Right hindlimb (tissue), 1 donor: ENCODE measurements around the gene PRR35.

Experiments
- DNase-seq: peaks from one replicate; pipeline ENCODE4 v3.0.0-alpha.2; 2018

Gene PRR35

DNA sequence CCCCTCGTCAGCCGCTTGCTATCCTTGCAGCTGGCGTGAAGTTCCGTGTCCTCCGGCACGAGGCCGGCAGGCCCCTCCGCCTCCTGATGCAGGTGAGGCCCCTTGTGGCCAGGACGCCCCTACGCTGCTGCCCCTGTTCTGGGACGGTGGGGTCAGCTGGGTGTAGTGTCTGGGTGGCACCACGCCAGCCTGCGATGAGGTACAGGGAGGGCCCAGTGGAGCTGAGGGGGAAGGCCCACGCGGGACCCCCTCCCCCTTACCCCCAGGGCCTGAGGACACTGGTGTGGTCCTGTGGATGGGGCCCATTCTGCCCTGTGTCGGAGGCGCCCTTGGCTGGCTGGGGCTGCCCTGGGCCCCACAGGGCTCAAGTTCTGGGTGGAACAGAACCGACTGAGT, 22.0 kb downstream of the PRR35 start:
- no peak for DNase-seq

DNA sequence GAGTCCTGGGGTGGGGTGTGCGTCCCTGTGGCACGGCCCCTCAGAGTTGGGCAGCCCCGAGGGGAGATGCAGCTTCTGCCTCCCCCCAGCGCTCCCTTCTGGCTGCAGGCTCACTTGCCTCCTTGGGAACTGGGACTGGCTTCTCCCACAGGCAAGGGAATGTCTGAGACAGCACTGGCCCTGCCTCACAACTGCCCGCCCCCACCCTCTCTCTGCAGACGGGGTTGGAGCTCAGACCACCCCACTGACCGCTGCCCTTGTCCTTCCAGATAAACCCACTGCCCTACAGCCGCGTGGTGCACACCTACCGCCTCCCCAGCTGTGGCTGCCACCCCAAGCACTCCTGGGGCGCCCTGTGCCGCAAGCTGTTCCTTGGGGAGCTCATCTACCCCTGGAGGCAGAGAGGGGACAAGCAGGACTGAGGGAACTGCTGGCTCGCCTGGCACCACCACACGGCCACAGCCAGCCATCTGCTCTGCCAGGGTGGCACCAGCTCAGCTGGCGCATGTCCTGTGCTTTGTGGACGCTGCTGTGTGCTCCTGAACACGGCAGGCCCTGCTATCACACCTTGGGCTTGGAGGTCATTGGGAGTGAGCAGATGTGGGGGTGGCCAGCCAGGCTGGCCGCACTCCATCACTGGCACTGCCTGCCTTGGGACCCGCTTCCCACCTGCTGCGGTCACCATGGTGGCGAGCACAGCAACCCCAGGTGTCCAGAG, 22.6 kb downstream of the PRR35 start:
- DNase-seq, result peak; percentile 17

DNA sequence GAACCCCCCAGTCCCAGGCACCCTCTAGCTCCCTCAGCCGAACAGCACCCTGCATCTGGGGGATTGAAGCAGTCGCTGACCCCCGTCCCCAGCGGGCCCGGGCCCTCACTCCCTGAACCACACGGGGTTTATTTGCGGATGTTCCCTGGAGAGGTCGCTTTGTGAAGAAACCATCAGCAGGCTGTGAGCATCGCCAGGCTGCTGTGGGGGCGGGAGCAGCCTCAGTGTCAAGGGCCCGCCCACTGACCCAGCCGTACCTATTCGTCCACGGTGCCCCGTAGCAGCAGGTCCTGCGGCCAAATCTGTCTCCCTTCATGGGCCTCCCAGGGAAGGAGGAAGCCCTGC, 23.2 kb downstream of the PRR35 start:
- DNase-seq, result no peak

DNA sequence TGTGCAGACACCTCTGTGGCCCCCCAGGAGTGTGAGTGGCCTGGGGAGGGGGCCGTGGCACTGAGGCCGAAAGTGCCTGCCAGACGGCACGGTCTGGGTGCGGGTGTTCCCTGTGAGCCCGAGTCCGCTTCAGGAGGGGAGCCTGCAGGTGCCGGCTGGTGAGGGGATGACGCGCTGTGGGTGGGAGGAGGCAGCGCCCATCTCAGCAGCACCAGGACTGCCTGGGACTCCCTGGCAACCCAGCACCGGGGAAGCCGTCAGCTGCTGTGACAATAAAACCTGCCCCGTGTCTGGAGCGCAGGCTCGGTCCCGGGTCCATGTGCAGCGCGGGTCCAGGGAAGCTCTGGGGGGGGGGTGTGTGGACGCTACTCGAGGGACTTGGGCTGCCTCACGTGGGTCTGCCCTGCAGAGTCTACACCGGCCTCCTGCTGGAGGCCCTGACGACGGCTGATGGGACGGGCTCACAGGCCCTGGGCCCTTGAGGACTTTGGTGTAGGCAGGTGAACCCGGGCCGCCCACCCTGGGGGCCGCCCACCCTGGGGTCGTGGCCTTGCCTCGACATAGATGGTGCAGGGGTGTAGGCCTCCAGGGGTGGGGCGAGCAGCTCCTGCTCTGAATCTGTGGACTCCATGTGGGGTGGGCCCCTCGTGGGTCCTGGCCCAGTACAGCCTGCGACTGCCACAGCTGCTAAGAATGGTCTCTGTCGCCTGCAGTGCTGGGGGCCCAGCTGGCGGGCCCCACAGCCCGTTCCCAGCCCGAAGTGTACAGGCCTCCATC, 23.8 kb downstream of the PRR35 start:
- peak; percentile 29 for DNase-seq

DNA sequence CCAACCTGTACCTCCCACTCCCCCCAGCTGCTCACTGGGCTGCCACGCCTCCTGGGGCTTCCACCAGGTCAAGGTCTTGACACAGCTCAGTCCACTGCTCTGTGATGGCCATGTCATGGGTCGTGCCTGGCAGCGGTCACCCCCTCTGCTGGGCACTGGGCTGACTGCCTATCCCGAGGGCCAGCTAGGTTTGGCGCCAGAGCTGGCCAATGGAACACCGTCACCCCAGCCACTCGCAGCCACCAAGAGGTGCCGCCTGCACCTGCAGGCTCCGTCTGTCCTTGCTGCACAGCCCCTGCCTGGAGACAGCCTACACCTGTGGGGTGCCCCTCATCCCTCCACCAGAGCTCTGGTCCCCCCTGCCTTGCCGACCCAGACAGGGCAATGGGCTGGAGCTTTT, 25.2 kb downstream of the PRR35 start:
- peak; percentile 33 for DNase-seq

DNA sequence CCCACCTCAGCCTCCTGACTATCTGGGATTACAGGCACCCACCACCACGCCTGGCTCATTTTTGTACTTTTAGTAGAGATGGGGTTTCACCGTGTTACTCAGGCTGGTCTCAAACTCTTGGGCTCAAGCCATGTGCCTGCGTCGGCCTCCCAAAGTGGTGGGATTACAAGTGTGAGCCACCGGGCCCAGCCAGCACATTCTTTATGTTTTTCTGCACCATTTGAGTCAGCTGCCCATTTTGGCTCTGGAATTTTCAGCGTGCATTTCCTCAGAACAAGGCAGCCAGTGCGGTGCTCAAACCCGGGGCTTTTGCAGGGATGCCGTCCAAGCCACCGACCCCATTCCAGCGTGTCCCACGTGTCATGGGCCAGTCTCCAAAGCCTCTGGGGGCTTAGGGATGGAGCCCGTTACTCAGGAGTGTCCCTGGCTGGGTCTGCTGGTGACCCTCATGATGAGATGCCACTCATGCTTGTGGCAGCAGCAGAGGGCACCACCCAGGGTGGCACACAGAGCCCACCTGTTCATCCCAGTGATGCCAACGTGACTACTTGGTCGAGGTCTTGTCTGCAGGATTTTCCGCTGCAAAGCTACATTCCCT, 26.0 kb downstream of the PRR35 start:
- DNase-seq, result peak; percentile 32

DNA sequence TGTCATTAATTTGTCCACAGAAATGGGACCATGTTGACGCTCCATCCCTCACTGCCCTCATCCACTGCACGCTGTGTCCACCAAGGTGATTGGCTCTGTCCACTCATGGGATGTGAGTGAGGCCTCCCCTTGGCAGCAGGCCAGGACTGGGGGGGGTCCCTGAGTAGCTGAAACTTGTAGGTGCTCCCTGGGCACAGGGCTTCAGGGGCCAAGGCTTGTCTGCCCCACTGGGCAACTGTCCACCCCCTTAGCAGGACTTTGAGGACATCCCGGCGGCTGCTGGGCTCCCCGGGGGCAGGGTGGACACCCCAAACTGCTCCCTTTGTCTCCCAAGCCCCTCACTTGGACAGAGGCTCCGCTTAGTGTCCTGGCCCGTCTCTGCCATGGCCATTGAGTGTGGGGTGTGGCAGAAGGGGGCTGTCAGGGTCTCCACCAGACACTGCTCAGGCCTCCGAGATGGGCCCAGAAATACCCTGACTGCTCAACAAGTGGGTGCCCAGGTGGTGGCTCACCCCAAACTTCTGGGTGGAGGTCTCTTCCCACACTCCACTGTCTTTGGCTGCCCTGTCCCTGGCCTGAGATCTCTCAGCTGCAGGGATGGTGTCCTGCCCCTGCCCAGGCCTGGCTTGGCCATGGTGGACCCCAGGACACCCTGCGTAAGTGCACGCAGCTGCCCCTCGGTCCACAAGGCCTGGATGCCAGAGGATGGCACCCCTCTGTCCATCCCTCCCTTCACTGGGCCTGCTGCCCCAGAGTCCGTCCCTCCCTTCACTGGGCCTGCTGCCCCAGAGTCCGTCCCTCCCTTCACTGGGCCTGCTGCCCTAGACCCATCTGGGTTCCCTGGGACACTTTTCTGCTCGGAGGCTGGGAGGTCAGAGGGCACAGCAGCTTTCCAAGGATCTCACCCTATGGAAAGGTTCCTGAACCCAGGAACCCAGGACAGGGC, 26.7 kb downstream of the PRR35 start:
- DNase-seq, result peak; percentile 28

DNA sequence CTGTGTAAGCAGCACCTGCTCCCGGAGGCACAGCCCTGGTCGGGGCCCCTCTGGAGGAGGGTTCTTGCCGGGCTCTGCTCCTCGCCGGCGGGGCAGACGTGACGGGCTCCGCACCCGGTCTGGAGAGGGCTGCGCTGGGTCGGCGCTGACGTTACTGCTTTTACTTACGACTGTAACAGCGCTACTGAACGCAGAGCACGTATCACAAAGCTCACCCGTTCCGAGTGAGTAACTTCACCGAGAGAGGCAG, 28.4 kb downstream of the PRR35 start:
- peak; percentile 63 for DNase-seq

DNA sequence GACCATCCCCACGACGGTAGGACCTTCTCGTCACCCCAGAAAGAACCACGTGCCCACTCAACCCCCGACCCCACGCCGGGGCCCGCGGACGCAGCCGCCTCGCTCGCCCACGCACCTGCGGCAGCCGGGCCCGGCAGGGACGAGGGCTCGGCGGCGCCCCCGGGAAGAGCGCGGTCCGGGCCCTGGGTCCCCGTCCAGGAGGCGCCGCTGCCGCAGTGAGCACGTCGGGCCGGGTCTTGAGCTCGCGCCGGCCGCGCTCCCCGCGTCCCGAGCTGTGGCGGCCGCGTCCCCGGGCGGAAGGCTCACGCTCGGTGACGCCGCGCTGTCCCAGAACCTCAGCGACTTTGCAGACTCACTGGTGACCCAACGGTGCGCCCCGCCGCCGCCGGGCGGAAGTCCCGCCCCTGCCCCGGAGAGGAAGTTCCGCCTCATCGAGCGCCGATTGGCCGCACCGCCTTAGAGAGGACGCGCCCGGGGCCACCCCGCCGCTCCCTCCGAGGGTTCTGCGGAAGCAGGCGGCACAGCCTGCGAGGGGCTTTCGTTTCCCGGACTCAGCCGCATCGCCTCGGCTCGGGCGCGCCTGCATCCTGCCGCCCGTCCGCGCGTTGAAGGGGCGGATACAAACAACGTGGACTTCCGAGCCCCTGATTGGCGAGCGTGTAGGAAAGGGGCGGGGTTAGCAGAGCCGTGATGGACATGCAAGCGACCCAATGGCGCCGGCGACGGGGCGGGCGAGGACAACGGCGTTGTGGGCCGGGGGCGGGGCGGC, 28.9 kb downstream of the PRR35 start:
- DNase-seq, result peak; percentile 98

DNA sequence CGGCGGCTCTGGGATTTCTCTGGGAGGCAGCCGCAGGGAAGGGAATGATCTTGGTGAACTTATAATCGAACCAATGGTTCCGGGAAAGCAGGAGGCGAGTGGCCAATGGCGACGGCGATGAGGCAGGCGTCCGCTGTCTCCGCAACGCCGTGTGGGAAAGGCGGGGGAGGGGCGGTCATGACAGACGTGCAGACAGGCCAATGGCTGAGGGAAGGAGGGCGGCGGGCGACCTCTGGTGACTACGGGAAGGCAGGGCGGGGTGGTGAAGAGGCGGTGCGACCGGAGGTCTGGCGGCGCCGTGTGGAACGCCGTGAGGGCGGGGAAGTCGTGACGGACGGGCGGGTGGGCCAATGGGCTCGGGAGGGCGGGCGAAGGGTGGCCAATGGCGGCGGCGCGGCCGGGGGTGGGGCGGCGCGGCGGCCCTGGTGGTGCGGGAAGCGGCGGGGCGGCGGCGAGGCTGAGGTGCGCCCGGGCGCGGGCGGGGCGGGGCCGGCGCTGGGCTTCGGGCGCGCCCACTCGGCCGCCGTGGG, 29.5 kb downstream of the PRR35 start, which contains the start of gene RAB40C:
Gene RAB40C, plus strand, starts transcription at position 409 of the 530 bp plus-strand sequence. CDS start 226 bp downstream, outside the sequence.
- DNase-seq, result peak; percentile 99

DNA sequence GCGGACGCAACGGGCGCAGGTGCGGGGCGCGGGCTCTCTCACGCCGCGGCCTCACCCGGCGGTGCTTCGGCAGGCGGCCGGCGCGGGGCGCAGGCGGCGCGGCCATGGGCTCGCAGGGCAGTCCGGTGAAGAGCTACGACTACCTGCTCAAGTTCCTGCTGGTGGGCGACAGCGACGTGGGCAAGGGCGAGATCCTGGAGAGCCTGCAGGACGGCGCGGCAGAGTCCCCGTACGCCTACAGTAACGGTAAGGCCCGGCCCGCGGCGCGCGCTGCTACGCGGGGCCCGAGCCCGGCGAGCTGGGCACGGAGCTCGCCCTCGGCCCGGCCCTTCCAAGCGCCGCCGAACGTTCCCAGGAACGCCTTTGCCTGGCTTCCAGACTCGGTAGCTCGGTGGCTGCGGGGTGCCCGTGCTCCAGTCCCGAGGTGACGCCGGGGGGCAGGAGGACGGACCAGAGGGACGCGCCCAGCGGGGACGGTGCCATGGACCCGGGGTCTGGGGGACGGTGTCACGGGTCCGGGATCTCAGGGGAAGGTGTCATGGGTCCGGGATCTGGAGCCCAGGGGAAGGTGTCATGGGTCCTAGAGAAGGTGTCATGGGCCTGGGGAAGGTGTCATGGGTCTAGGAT, 30.1 kb downstream of the PRR35 start:
- DNase-seq, result no peak

DNA sequence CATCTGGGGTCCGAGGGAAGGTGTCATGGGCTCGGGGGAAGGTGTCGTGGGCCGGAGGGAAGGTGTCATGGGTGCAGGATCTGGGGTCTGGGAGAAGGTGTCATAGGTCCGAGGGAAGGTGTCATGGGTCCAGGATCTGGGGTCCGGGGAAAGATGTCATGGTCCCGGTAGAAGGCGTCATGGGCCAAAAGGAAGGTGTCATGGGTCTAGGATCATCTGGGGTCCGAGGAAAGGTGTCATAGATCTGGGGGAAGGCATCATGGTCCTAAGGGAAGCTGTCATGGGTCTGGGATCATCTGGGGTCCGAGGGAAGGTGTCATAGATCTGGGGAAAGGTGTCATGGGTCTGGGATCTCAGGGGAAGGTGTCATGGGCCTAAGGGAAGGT, 30.6 kb downstream of the PRR35 start:
- DNase-seq, result no peak

DNA sequence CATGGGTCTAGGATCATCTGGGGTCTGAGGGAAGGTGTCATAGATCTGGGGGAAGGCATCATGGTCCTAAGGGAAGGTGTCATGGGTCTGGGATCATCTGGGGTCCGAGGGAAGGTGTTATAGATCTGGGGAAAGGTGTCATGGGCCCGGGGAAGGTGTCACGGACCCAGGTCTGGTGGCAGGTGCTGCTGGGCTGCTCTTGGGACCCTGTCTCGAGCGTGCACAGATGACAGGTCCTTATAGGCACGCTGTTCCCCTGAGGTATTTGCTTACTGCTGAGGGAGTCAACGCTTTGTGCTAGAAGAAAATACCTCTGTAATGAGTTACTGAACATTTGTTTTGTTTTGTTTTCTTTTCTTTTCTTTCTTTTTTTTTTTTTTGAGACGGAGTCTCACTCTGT, 31.0 kb downstream of the PRR35 start:
- DNase-seq, result no peak

DNA sequence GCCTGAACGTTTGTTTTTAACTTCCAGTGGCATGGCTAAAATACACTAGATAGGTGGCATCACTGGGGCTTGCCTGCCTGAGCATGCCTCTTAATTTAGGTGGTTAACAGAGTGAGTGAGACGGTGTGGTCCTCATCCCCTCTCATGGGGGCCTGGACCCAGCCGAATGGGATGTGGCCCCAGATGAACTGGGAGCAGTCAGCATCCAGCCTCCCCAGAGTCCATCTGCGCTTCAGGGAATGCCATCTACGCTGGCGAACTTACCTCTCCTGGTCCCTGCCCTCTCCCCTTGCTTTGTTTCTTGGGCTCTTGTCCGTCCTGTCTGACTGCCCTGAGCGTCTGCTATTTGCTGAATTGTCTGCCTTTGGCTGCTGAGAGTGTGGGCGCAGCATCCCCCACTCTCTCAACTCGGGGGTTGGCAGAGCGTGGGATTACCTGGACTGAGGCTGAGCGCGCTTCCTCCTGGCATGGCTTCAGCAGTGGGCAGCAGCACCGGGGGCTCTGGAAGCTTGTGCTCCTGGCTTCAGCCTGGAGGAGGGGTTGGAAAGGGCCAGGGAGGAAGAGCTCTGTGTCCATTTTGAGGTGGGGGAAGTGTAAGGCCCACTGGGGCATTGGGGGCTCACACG, 31.8 kb downstream of the PRR35 start:
- DNase-seq, result no peak

DNA sequence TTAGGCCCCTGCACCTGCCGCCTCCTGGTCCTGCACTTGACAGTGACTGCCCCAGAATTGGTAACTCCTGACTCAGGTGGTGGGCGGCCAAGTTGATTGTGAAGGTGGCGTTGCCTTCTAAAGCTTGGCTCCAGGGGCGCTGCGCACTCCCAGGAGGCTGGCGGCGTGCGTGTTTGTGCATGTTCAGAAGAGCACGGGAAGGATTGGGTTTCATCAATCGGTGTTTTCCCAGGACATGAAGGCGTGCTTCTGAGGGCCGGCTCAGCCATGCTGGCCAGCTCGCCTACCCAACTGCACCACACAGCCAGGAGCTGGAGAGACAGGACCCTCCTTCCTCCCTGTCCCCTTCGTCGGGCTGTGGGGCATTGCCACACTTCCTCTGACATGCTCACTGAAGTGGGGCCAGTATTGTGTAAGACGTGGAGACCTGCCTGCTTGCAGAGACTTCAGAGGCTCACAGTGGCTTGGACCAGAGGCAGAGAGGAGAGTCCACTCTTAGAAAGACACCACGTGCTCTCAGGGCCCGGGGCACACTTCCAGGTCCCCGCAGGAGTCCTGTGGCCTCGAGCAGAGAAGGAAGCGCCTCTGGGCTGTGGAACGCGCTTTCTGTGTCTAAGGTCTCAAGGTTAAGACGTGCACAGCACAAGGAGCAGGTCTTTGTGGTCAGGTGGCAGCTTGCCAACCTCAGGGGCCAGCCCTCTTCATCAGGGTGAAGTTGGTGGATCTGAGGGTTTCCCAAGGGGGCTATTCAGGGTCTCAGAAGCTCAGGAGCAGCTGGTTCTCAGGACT, 32.5 kb downstream of the PRR35 start:
- DNase-seq, result no peak

DNA sequence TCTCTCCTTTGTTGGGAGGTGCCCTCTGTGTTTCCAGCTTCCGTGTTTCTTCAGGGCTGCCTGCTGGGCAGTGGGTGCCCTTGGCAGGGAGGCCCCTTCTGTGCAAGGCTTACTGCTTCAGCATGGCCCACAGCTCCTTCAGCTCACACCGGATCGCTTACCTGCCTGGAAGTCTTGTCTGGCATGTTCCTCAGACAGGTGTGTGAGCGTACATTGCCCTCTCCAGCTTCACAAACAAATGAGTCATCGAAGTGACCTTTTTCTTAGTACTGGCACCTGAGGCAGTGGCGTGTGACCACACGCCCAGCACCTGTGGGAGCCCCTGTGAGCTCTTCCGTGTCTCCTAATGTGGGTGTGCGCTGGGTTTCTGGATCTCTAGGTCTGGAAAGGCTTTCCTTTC, 33.2 kb downstream of the PRR35 start:
- DNase-seq, result no peak

DNA sequence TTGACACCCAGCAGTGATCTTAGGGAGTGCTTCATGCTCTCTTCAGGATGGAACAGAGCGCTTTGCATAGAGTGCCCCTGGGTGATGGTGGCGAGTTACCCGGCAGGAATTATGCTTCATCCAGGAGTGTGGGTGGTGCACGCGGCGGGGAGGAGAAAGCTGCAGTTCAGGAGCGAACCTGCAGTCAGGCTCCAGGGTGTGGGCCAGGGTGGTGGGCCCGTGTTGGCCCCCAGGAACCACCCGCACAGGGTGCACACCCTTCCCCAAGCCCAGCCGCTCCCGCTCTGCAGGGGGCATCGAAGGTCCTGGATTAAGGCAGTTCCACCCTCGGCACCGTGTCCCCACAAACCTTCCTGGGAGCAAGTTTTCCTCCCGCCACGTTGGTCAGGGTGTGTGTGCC, 33.6 kb downstream of the PRR35 start:
- DNase-seq, result no peak

DNA sequence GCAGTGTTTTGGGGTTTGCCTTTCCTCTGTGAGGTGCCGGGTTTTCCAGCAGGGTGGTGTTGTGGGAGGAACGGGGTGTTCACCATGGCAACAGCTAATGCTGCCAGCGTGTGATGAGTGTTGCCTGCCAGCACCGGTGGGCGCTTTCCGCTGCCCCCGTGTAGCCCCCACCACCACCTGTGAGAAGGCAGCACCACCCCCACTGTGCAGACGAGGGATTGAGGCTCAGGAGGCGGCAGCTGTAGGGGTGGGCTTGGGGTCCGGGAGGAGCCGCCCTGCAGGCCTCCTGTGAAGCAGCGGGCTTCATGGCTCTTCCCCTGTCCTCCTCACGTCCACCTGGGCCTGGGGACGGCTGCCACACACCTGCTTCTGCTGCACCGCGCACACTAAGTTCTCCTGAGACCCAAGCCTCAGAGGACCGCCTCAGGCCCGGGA, 34.9 kb downstream of the PRR35 start:
- no peak for DNase-seq

DNA sequence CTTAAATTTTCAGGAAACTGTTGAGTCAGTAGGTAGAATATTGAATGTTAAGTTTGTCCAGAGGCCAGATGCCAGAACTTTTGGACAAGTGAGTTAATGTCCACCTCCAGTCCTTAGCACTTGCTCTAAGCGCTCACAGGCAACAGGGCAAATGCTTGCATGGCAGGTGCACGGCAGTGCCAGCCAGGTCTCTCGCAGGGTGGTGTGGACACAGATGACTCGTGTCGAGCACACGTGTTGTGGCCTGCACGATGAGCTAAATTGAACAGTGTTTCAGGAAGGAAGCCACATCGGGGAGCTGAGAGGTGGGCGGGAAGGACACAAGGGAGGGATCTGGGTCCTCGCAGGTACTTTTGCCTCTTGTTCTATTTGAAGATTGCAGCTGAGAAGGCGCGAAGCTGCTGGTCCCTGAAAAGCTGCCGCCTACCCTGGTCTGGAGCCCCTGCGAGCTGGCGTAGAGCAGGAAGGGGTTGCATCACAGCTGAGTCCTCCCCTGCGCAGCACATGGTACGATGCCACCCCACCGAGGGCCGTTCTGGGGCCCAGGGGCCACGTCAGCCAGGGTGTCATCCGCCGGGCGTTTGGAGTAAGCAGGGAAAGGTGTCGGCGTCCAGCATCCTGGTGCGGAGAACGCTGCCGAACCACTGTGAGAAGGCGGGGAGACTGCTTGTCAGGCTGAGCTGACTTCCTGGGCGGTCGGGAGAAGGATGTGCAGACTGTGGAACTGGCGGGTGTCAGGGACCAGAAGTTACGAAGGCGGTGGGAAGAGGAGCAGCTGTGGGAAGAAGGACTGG, 35.9 kb downstream of the PRR35 start:
- DNase-seq, result no peak

DNA sequence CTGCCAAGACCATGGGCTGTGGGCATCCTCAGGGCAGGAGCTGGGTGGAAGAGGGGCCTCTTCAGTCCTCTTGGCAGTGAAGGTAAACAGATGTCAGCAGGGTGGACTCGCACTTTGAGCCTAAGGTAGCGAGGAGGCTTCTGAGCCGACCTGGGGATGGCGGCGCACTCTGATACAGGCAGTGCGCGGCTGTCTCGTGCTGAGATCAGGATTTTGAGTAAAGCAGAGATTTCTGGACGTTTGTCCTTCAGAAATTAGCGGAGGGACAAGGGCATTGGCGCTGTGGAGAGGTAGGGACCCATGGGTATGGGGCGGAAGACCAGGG, 36.5 kb downstream of the PRR35 start:
- DNase-seq, result no peak
